GM12878 (cell line): ENCODE results near the gene XYLB. TPM values are rescaled to one million over a fixed set of nuclear protein-coding genes. Genes with fewer than 3 reads are reported as not detected.

Experiments
- ATAC-seq: fragments of 200-7000 bp; cut with Tn5 transposase; 3 replicates; pipeline ENCODE4 v1.9.1; 2020; ENCODE audit warnings: mild to moderate bottlenecking, moderate library complexity
- BruUV-seq: library from RNA; stranded (reverse); fragments of 400-500 nt; replicated peaks from 2 replicates; lab custom pipeline; 2021; lab: Mats Ljungman, UMichigan
- CTCF ChIA-PET: fragments of 300-600 bp; sonication (Branson Sonifier 250); formaldehyde crosslinking; extraction: SDS; loops from one replicate; lab custom pipeline; 2021; ENCODE audit warnings: inconsistent platforms; lab: Yijun Ruan, JAX
- POLR2A ChIA-PET: fragments of 350-600 bp; formaldehyde crosslinking; extraction: SDS; loops from one replicate; lab custom pipeline; 2021; ENCODE audit warnings: inconsistent platforms; lab: Charles Lee
- RAD21 ChIA-PET: fragments of 300-600 bp; sonication (Branson Sonifier 250); formaldehyde crosslinking; loops from one replicate; lab custom pipeline; 2023; ENCODE audit warnings: antibody characterized with exemption; ENCODE audit not compliant: unreplicated experiment; lab: Charles Lee
- SMC1A ChIA-PET: fragments of 300-600 bp; sonication (Branson Sonifier 250); formaldehyde crosslinking; loops from one replicate; lab custom pipeline; 2023; ENCODE audit not compliant: unreplicated experiment, uncharacterized antibody; lab: Charles Lee
- DNase-seq: peaks from one replicate; pipeline ENCODE4 v3.0.0-alpha.2; 2011; ENCODE audit warnings: low read depth, low spot score
- FAIRE-seq: peaks from 3 replicates; lab custom pipeline; 2011; peaks lifted over from hg19 to GRCh38; lab: Jason Lieb, UNC
- H2AFZ ChIP-seq: 2 replicates; pipeline ENCODE4 v1.6.0; 2011; ENCODE audit warnings: low read depth, low read length, control low read depth; ENCODE audit not compliant: control insufficient read depth
- H3K27ac ChIP-seq: 2 replicates; pipeline ENCODE4 v1.5.1; 2011; ENCODE audit warnings: control low read depth; ENCODE audit not compliant: control insufficient read depth, insufficient read depth
- H3K27me3 ChIP-seq, 2 experiments: replicated peaks in 1 of 2; 2 replicates each; pipeline versions ENCODE4 v1.6.0 to v1.6.1; 2011; ENCODE audit warnings: low read length in 1 of 2; ENCODE audit not compliant: control insufficient read depth in 2 of 2, insufficient read depth in 2 of 2
- H3K36me3 ChIP-seq, 2 experiments: 2 replicates each; pipeline ENCODE4 v1.5.1; 2011; ENCODE audit warnings: low read length in 1 of 2; ENCODE audit not compliant: control insufficient read depth in 2 of 2, insufficient read depth in 2 of 2
- H3K4me1 ChIP-seq: 2 replicates; pipeline ENCODE4 v1.6.1; 2011; ENCODE audit warnings: mild to moderate bottlenecking, low read length, moderate library complexity, mixed read lengths; ENCODE audit not compliant: control insufficient read depth, insufficient read depth
- H3K4me2 ChIP-seq: 2 replicates; pipeline ENCODE4 v1.6.0; 2011; ENCODE audit warnings: control low read depth; ENCODE audit not compliant: control insufficient read depth, insufficient read depth
- H3K4me3 ChIP-seq: fragments of 200-600 bp; sonication (generic); 2 replicates; pipeline ENCODE4 v1.5.1; 2016
- H3K79me2 ChIP-seq: 2 replicates; pipeline ENCODE4 v1.6.0; 2011; ENCODE audit warnings: low read length; ENCODE audit not compliant: control insufficient read depth, insufficient read depth
- H3K9ac ChIP-seq: 2 replicates; pipeline ENCODE4 v1.8.0; 2011; ENCODE audit warnings: low read length, control low read depth, mixed read lengths; ENCODE audit not compliant: control insufficient read depth, insufficient read depth
- H3K9me3 ChIP-seq: replicated peaks from 3 replicates; pipeline ENCODE4 v1.5.1; 2011; ENCODE audit warnings: mild to moderate bottlenecking, low read length; ENCODE audit not compliant: control insufficient read depth, insufficient read depth
- H4K20me1 ChIP-seq: 2 replicates; pipeline ENCODE4 v1.6.0; 2011; ENCODE audit not compliant: control insufficient read depth, insufficient read depth
- BCLAF1 ChIP-seq: fragments of 450-650 bp; IDR thresholded peaks from 2 replicates; pipeline ENCODE4 v1.6.1; 2017; ENCODE audit warnings: antibody characterized with exemption, mild to moderate bottlenecking, moderate library complexity
- CHD2 ChIP-seq: IDR thresholded peaks from 2 replicates; pipeline ENCODE4 v1.6.1; 2011; ENCODE audit warnings: low read depth, low read length, improper control_type of control experiment, borderline replicate concordance
- EED ChIP-seq: sonication (generic); IDR thresholded peaks from 2 replicates; pipeline ENCODE4 v1.6.1; 2016; ENCODE audit warnings: antibody characterized with exemption, low read depth
- EGR1 ChIP-seq, 2 experiments: IDR thresholded peaks; 1 replicate in 1 of 2; 2 replicates in 1 of 2; pipeline ENCODE4 v1.6.1; 2011 to 2012; ENCODE audit warnings: low read depth in 2 of 2, low read length in 2 of 2, borderline replicate concordance in 1 of 2, mild to moderate bottlenecking in 1 of 2, moderate library complexity in 1 of 2
- EP300 ChIP-seq, 2 experiments: fragments of 150-350 bp in 1 of 2; IDR thresholded peaks; 2 replicates each; pipeline ENCODE4 v1.6.1; 2011 to 2012; ENCODE audit warnings: low read depth in 2 of 2, low read length in 2 of 2, borderline replicate concordance in 1 of 2, improper control_type of control experiment in 1 of 2, inconsistent platforms in 1 of 2; ENCODE audit not compliant: control insufficient read depth in 1 of 2
- IKZF1 ChIP-seq: fragments of 450-650 bp; conservative IDR thresholded peaks from 2 replicates; pipeline ENCODE4 v1.6.1; 2017; ENCODE audit warnings: antibody characterized with exemption, mild to moderate bottlenecking
- IKZF2 ChIP-seq, 2 experiments: fragments of 450-650 bp; IDR thresholded peaks; 2 replicates each; pipeline ENCODE4 v1.6.1; 2017; ENCODE audit warnings: mild to moderate bottlenecking in 2 of 2, moderate library complexity in 2 of 2
- LARP7 ChIP-seq: fragments of 450-650 bp; IDR thresholded peaks from 2 replicates; pipeline ENCODE4 v1.6.1; 2017; ENCODE audit warnings: mild to moderate bottlenecking
- MEF2B ChIP-seq: fragments of 450-650 bp; IDR thresholded peaks from 2 replicates; pipeline ENCODE4 v1.6.1; 2018; ENCODE audit warnings: mild to moderate bottlenecking, moderate library complexity; ENCODE audit not compliant: partially characterized antibody, poor library complexity, severe bottlenecking
- RAD21 ChIP-seq: IDR thresholded peaks from 2 replicates; pipeline ENCODE4 v1.6.1; 2011; ENCODE audit warnings: mild to moderate bottlenecking, low read depth, low read length, moderate library complexity; ENCODE audit not compliant: insufficient read depth
- RAD51 ChIP-seq: fragments of 450-650 bp; IDR thresholded peaks from 2 replicates; pipeline ENCODE4 v1.6.1; 2016; ENCODE audit warnings: moderate library complexity, mild to moderate bottlenecking, inconsistent platforms
- RELB ChIP-seq: fragments of 450-650 bp; IDR thresholded peaks from 2 replicates; pipeline ENCODE4 v1.6.1; 2017; ENCODE audit warnings: low read depth, mild to moderate bottlenecking, moderate library complexity
- TAF1 ChIP-seq: IDR thresholded peaks from 2 replicates; pipeline ENCODE4 v1.6.1; 2011; ENCODE audit warnings: mild to moderate bottlenecking, low read depth, low read length, borderline replicate concordance
- TCF12 ChIP-seq: IDR thresholded peaks from 2 replicates; pipeline ENCODE4 v1.6.1; 2011; ENCODE audit warnings: low read depth, mild to moderate bottlenecking, low read length
- USF1 ChIP-seq: IDR thresholded peaks from 2 replicates; pipeline ENCODE4 v1.6.1; 2011; ENCODE audit warnings: borderline replicate concordance, low read depth, mild to moderate bottlenecking, moderate library complexity, mixed read lengths, low read length; ENCODE audit not compliant: insufficient read depth; ENCODE audit errors: extremely low read length
- WGBS: methylation state at CpG from one replicate; pipeline ENCODE4 v1.1.6; 2016; ENCODE audit warnings: low lambda C conversion rate; ENCODE audit not compliant: insufficient replicate concordance, insufficient coverage; ENCODE audit errors: missing lambda C conversion rate; 5-methylcytosine and 5-hydroxymethylcytosine counted together
- in situ Hi-C: fragments of 300-500 bp; cut with MboI; formaldehyde crosslinking; loops from 9 replicates; pipeline ENCODE4 v1.14.3; 2018; ENCODE audit warnings: mixed read lengths
- intact Hi-C: fragments of 100-400 bp; cut with micrococcal nuclease; formaldehyde crosslinking; loops from one replicate; pipeline ENCODE4 v1.14.2; 2022; ENCODE audit not compliant: unreplicated experiment
- polyA plus RNA-seq, 11 experiments: library from polyadenylated mRNA; depleted of rRNA in 4 of 11; unstranded in 6 of 11; stranded (reverse) in 5 of 11; fragments of >200 nt; fragmentation: Nextera tagmentation in 4 of 11; fragmentation: Illumina TruSeq in 1 of 11; extraction: Ambion mirVana in 4 of 11; extraction: Trizol in 1 of 11; gene quantifications; 1 replicate in 1 of 11; 2 replicates in 10 of 11; pipeline versions ENCODE4 v1.2.1 to v1.2.3, GENCODE V29; 2011 to 2016; ENCODE audit warnings: inconsistent platforms in 2 of 11, missing spikeins in 2 of 11, low read depth in 1 of 11
- total RNA-seq, 4 experiments: library from RNA; depleted of rRNA in 3 of 4; stranded (reverse); fragments of >200 nt in 3 of 4; fragmentation: Illumina TruSeq in 1 of 4; extraction: Trizol in 1 of 4; gene quantifications; 2 replicates each; pipeline versions ENCODE4 v1.2.1 to v1.2.3, GENCODE V29; 2013 to 2021

Gene XYLB
- total and polyA plus RNA-seq, 10 of the 15 experiments (the other 5 are each of a cell fraction or from before 2014, with no cell fraction given): 0.60 to 6.1 (median 3.5) TPM

GRCh38 chr3:38455639-38456430 lies 109.2 kb downstream of the XYLB start:
- H4K20me1 ChIP-seq: peaks cover 4% of the 10 kb centered on the region; the same call in 1 of the 2 replicates
- H3K9ac ChIP-seq: peak overlapping the region; percentile 47
- H3K79me2 ChIP-seq: no peaks in the 10 kb centered on the region; the same call in 1 of the 2 replicates
- H3K27me3 ChIP-seq: no peaks in the 10 kb centered on the region; a peak in 1 of 4 replicates
- no peak overlapping the region for H3K27ac ChIP-seq
- H3K4me1 ChIP-seq: peaks cover 15% of the 10 kb centered on the region
- POLR2A ChIA-PET: interaction anchor here (0.5 kb wide), 1 partner anchor 57 kb away, joined by 3 read pairs; no protein-coding TSS in a partner anchor
- no peak for FAIRE-seq
- peak overlapping the region; percentile 64 for H3K4me3 ChIP-seq
- peak overlapping the region; percentile 74 for H2AFZ ChIP-seq
- ATAC-seq: peak; percentile 35
- TF ChIP-seq IKZF2 (IDR thresholded peaks at IDR 0.05) (peak; percentile 31 to 37; a peak in 2 of 4 replicates), IKZF1 (peak; percentile 55; the same call in 1 of the 2 replicates), BCLAF1 (no peak), RAD51 (peak; percentile 39; the same call in 1 of the 2 replicates), RELB (0 out of 2 replicates have a peak, but pooled peaks have one; percentile 24), LARP7 (0 out of 2 replicates have a peak, but pooled peaks have one; percentile 29), TAF1 (no peak), EGR1 (IDR thresholded peaks at IDR 0.05; ENCODE audit: borderline replicate concordance in 1 of 2, low read depth in 2 of 2, low read length in 2 of 2) (no peak), EED (0 out of 2 replicates have a peak, but pooled peaks have one; percentile 45), CHD2 (no peak), TCF12 (no peak), USF1 (peak; percentile 25), MEF2B (peak; percentile 20), RAD21 (no peak), EP300 (IDR thresholded peaks at IDR 0.05; ENCODE audit: borderline replicate concordance in 1 of 2, control insufficient read depth in 1 of 2, low read depth in 2 of 2, low read length in 2 of 2) (no peak)
- BruUV-seq: no TSS peak
- CTCF ChIA-PET: interaction anchor here (1.0 to 2.1 kb wide), 5 partner anchors 24 to 544 kb away, joined by 3 to 9 read pairs (median 4); partner anchors contain the start of gene XYLB
- in situ Hi-C loops: no loop called here
- no peak for DNase-seq
- intact Hi-C loops: no loop called here
- H3K4me2 ChIP-seq: peak overlapping the region; percentile 99
- 20% methylated on average over 15 of the region's 15 CpGs for whole genome bisulfite sequencing
- no peaks in the 10 kb centered on the region; the same call in 2 of the 3 replicates for H3K9me3 ChIP-seq
- RAD21 ChIA-PET: interaction anchor here (0.9 to 1.0 kb wide), 2 partner anchors 25 to 110 kb away, joined by 4 read pairs; partner anchors contain the start of gene XYLB
- SMC1A ChIA-PET: interaction anchor here (1.3 kb wide), 1 partner anchor 241 kb away, joined by 3 read pairs; no protein-coding TSS in a partner anchor
- no peaks in the 10 kb centered on the region for H3K36me3 ChIP-seq
